Sigmoid colon (tissue), 7 donors: Measurements from ENCODE around the gene CETN3. TPM values are rescaled to one million over a fixed set of nuclear protein-coding genes. Genes with fewer than 3 reads are reported as not detected.

ENCODE experiments used
- DNase-seq: peaks from one replicate; pipeline ENCODE4 v3.0.0-alpha.2; 2019
- H3K27ac ChIP-seq, 4 donors: fragments of 200-600 bp; sonication (generic); one replicate each; pipeline ENCODE4 v1.5.1; 2016 to 2019; ENCODE audit warnings: mild to moderate bottlenecking in 1 of 4
- H3K27me3 ChIP-seq, 3 donors: fragments of 200-600 bp; sonication (generic); one replicate each; pipeline ENCODE4 v1.5.1; 2019; ENCODE audit warnings: mild to moderate bottlenecking in 1 of 3
- H3K36me3 ChIP-seq, 4 donors: fragments of 200-600 bp; sonication (generic); one replicate each; pipeline ENCODE4 v1.5.1; 2016 to 2019
- H3K4me1 ChIP-seq, 4 donors: fragments of 200-600 bp; sonication (generic); one replicate each; pipeline ENCODE4 v1.5.1; 2017 to 2019
- H3K4me3 ChIP-seq, 4 donors: fragments of 200-600 bp; sonication (generic); one replicate each; pipeline ENCODE4 v1.5.1; 2017 to 2019; ENCODE audit warnings: mild to moderate bottlenecking in 2 of 4, moderate library complexity in 1 of 4
- H3K9me3 ChIP-seq, 4 donors: fragments of 200-600 bp in 3 of 4; sonication (generic) in 3 of 4; one replicate each; pipeline versions ENCODE4 v1.5.1 to v1.6.1; 2013 to 2019
- EP300 ChIP-seq, 4 donors: sonication (generic); formaldehyde crosslinking; IDR thresholded peaks; one replicate each; pipeline ENCODE4 v1.6.1; 2017; ENCODE audit warnings: antibody characterized with exemption in 4 of 4
- POLR2A ChIP-seq, 2 donors: fragments of 450-650 bp; IDR thresholded peaks; one replicate each; pipeline ENCODE4 v1.6.1; 2016; ENCODE audit warnings: antibody characterized with exemption in 2 of 2, mild to moderate bottlenecking in 2 of 2, moderate library complexity in 2 of 2
- POLR2AphosphoS5 ChIP-seq, 4 donors: sonication (generic); formaldehyde crosslinking; IDR thresholded peaks; one replicate each; pipeline ENCODE4 v1.6.1; 2017; ENCODE audit warnings: antibody characterized with exemption in 4 of 4
- WGBS, 2 donors: extraction: QIAGEN DNeasy Blood & Tissue Kit; methylation state at CpG; one replicate each; pipeline ENCODE4 v1.1.7; 2013; 5-methylcytosine and 5-hydroxymethylcytosine counted together
- intact Hi-C: fragments of 100-400 bp; cut with DNase I; formaldehyde crosslinking; loops from one replicate; pipeline ENCODE4 v1.15.1; 2023
- polyA plus RNA-seq, 3 donors: library from polyadenylated mRNA; stranded (reverse); fragments of 200-250 nt; gene quantifications; one replicate each; pipeline ENCODE4 v1.2.3, GENCODE V29; 2013
- total RNA-seq, 4 donors: library from RNA; depleted of rRNA; stranded (reverse); fragments of >200 nt; gene quantifications; one replicate each; pipeline ENCODE4 v1.1.0, GENCODE V29; 2016
- TF ChIP-seq, protein P1 (sequence below), 4 experiments: fragments of 450-650 bp in 3 of 4; fragments of 200-600 bp in 1 of 4; IDR thresholded peaks; one replicate each; pipeline ENCODE4 v1.5.1; 2016 to 2019; ENCODE audit warnings: antibody characterized with exemption in 4 of 4, mild to moderate bottlenecking in 3 of 4, moderate library complexity in 2 of 4
- donor health status: healthy with polysubstance abuse.
- donor health status: Bipolar disorder and iron deficiency.
- donor health status: healthy.

CETN3 gene
- total and polyA plus RNA-seq, 7 donors: 2.8 to 36.0 (median 13.2) TPM

DNA sequence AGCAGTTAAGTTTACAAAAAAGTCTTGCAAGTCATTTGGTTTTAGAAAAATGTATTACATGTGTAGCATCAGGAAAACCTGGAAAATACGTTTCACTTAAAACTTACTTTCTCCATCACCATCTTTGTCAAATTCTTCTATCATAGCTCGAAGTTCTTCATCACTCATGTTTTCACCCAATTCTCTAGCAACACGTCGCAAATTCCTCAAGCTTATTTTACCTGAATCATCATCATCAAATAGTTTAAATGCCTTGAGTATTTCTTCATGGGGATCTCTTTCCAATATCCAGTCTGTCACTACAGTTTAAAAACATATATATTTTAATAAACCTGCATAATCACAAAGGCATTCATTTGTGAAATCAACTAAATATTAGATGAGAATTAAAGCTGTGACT lies 10.3 kb downstream of the CETN3 start:
- Histone ChIP-seq H3K27ac (no peak overlapping the region), H3K36me3 (peaks cover 0 to 20% (median 5%) of the 10 kb centered on the region in 4 donors), H3K4me1 (no peaks in the 10 kb centered on the region), H3K4me3 (no peak overlapping the region), H3K9me3 (no peaks in the 10 kb centered on the region), H3K27me3 (no peaks in the 10 kb centered on the region)
- TF ChIP-seq, protein P1, sequence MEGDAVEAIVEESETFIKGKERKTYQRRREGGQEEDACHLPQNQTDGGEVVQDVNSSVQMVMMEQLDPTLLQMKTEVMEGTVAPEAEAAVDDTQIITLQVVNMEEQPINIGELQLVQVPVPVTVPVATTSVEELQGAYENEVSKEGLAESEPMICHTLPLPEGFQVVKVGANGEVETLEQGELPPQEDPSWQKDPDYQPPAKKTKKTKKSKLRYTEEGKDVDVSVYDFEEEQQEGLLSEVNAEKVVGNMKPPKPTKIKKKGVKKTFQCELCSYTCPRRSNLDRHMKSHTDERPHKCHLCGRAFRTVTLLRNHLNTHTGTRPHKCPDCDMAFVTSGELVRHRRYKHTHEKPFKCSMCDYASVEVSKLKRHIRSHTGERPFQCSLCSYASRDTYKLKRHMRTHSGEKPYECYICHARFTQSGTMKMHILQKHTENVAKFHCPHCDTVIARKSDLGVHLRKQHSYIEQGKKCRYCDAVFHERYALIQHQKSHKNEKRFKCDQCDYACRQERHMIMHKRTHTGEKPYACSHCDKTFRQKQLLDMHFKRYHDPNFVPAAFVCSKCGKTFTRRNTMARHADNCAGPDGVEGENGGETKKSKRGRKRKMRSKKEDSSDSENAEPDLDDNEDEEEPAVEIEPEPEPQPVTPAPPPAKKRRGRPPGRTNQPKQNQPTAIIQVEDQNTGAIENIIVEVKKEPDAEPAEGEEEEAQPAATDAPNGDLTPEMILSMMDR (IDR thresholded peaks at IDR 0.05): no peak
- TF ChIP-seq EP300 (IDR thresholded peaks at IDR 0.05): no peak
- TF ChIP-seq POLR2AphosphoS5 (IDR thresholded peaks at IDR 0.05): no peak
- no peak for TF ChIP-seq POLR2A (IDR thresholded peaks at IDR 0.05)
- DNase-seq: no peak
- WGBS, 2 donors: 96 to 98% methylated on average over 4 of the region's 4 CpGs
- intact Hi-C loops: no loop called here

DNA sequence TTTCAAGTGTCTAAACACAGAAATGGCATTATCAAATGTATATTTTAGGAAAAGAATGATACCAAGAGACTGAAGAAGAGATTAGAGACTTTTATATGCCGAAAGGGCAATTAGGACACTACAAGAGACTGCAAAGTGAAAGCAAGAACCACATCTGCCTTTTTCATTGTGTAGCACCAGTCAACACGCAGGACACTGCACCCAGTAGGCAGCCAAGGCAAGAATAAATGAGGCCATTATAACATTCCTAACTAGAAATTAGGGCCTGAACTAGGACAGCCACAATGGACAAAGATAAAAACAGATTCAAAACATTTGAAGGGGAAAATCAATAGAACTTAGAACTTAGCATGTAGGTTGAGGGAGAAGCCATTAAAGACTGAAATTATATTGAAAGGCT lies 10.8 kb downstream of the CETN3 start:
- no peaks in the 10 kb centered on the region for H3K9me3 ChIP-seq
- 86 to 95% methylated on average over 2 of the region's 2 CpGs for WGBS, 2 donors
- H3K4me3 ChIP-seq: no peak overlapping the region
- no peaks in the 10 kb centered on the region for H3K27me3 ChIP-seq
- DNase-seq: no peak
- intact Hi-C loops: no loop called here
- H3K27ac ChIP-seq: no peak overlapping the region
- H3K36me3 ChIP-seq: peaks cover 0 to 18% (median 5%) of the 10 kb centered on the region in 4 donors
- TF ChIP-seq POLR2AphosphoS5 (IDR thresholded peaks at IDR 0.05): no peak
- no peak for TF ChIP-seq EP300 (IDR thresholded peaks at IDR 0.05)
- TF ChIP-seq POLR2A (IDR thresholded peaks at IDR 0.05): no peak
- H3K4me1 ChIP-seq: no peaks in the 10 kb centered on the region

DNA sequence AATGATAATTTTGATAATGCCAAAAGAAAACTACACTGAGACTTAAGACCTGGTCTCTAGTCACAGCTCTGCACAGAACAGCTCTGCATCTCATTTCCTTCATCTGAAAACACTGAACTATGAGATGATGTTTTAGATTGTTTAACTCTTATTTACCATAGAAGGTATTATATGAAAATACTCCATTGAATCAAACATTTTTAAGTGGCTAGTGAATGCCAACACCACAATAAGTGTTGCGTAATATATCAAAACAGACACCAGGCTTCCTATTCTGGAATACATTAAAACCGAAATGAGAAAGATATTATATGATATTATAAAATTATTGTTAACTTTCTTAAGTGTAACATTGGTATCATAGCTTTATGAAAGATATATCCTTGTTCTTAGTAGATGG lies 14.6 kb downstream of the CETN3 start:
- no peaks in the 10 kb centered on the region for H3K4me1 ChIP-seq
- H3K27me3 ChIP-seq: no peaks in the 10 kb centered on the region
- no peak for DNase-seq
- H3K4me3 ChIP-seq: no peak overlapping the region
- TF ChIP-seq POLR2AphosphoS5 (IDR thresholded peaks at IDR 0.05): no peak
- no peak for TF ChIP-seq POLR2A (IDR thresholded peaks at IDR 0.05)
- TF ChIP-seq EP300 (IDR thresholded peaks at IDR 0.05): no peak
- TF ChIP-seq, protein P1 (IDR thresholded peaks at IDR 0.05): no peak
- no peak overlapping the region for H3K27ac ChIP-seq
- 97% methylated on average over 2 of the region's 2 CpGs for WGBS, 2 donors
- peaks cover 0 to 29% (median 5%) of the 10 kb centered on the region in 4 donors for H3K36me3 ChIP-seq
- H3K9me3 ChIP-seq: no peaks in the 10 kb centered on the region
- intact Hi-C loops: no loop called here

DNA sequence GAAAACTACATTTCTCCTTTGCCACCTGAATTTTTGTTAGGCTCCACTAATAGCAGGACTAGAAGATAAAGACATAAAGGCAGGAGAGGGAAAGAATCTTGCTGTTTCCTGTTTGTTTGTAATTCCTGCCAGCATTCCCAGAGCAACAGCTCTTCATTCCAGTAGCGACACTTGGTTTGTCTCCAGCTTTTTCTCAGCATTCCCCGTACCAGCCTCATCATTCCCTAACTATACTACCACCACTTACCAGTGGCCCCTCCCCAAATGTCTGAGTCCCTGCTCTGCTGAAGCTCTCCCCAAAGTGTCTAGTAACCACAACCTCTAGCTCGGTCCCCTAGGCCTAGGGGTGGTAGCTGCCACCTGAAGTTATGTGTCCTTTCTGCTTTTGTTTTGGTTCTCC lies 18.6 kb downstream of the CETN3 start:
- H3K27me3 ChIP-seq: no peaks in the 10 kb centered on the region
- intact Hi-C loops: no loop called here
- TF ChIP-seq EP300 (IDR thresholded peaks at IDR 0.05) (no peak), POLR2A (IDR thresholded peaks at IDR 0.05) (no peak), POLR2AphosphoS5 (IDR thresholded peaks at IDR 0.05) (no peak)
- TF ChIP-seq, protein P1 (IDR thresholded peaks at IDR 0.05): no peak
- H3K27ac ChIP-seq: no peak overlapping the region
- H3K9me3 ChIP-seq: no peaks in the 10 kb centered on the region
- peaks cover 0 to 13% (median 0%) of the 10 kb centered on the region in 4 donors for H3K36me3 ChIP-seq
- no peaks in the 10 kb centered on the region for H3K4me1 ChIP-seq
- H3K4me3 ChIP-seq: no peak overlapping the region
- WGBS, 2 donors: 84 to 89% methylated on average over 3 of the region's 3 CpGs
- DNase-seq: no peak

DNA sequence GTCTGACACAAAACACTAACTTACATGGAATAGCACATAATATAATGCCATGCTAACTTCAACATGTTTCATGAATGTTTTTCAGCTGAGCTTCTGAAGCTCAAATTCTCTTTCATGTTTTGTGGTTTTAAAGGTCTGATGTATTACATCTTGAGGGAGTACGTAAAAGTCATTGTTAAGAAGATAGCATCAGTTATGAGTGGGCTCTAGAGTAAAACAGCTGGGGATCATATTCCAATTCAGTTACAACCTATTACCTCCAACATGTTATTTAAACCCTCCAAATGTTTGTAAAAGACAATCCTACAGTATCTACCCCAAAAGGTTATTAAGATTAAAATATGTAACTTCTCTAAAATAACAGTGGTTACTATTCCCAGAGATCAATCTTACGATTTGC lies 19.2 kb downstream of the CETN3 start:
- Histone ChIP-seq H3K9me3 (no peaks in the 10 kb centered on the region), H3K36me3 (peaks cover 0 to 10% (median 0%) of the 10 kb centered on the region in 4 donors), H3K27me3 (no peaks in the 10 kb centered on the region), H3K4me3 (no peak overlapping the region), H3K4me1 (no peaks in the 10 kb centered on the region), H3K27ac (no peak overlapping the region)
- intact Hi-C loops: no loop called here
- TF ChIP-seq POLR2AphosphoS5 (IDR thresholded peaks at IDR 0.05) (no peak), EP300 (IDR thresholded peaks at IDR 0.05) (no peak), POLR2A (IDR thresholded peaks at IDR 0.05) (no peak)
- TF ChIP-seq, protein P1 (IDR thresholded peaks at IDR 0.05): no peak
- no peak for DNase-seq
- 78 to 87% methylated on average over 2 of the region's 2 CpGs for WGBS, 2 donors
